Heart left ventricle (tissue), 13 donors: ENCODE results near the gene SAMD11.

Source experiments
- CTCF ChIP-seq, 12 donors: fragments of 200-600 bp; sonication (generic) in 4 of 12; IDR thresholded peaks; one replicate each; pipeline versions ENCODE4 v1.5.0 to v1.8.0; 2018 to 2022; ENCODE audit warnings: antibody characterized with exemption in 12 of 12, mild to moderate bottlenecking in 5 of 12
- POLR2A ChIP-seq, 2 donors: fragments of 450-650 bp; IDR thresholded peaks; one replicate each; pipeline ENCODE4 v1.6.1; 2017; ENCODE audit warnings: antibody characterized with exemption in 2 of 2, mild to moderate bottlenecking in 2 of 2, moderate library complexity in 2 of 2
- donor health status: ischemic (EF 13 %, LVEDD 7.1; RV severe dilation, severe dysfunction).
- donor health status: DM: no; HTN: yes; CAD: no.
- donor health status: DM: no; HTN: no; CAD: no.
- donor health status: ischemic (EF 25% LVEDD 6.9; RV normal size, moderate dysfunction).
- donor health status: ischemic (EF 25% LVEDD 5.7; RV mildly dilated, moderate dysfunction).
- donor health status: ischemic (EF 35%, LVEDD 5.7; RV mildly dilated, moderate dysfunction).
- donor health status: nonischemic (EF 11% LVEDD 7.7; RV severe dilation, severe dysfunction).
- donor health status: DM: yes; HTN: yes; CAD: no.
- donor health status: PGD.
- donor health status: ischemic (EF 29% LVEDD 5.4; RV normal size, mild dysfunction).
- donor health status: nonischemic (EF 23%, LVEDD 6.1; RV moderate dilation, normal function).

- TF ChIP-seq CTCF (IDR thresholded peaks at IDR 0.05): no peak
- no peak for TF ChIP-seq POLR2A (IDR thresholded peaks at IDR 0.05)
Measured at GRCh38 chr1:931380-932172, 7.9 kb downstream of the SAMD11 start.
